ENCODE results near the gene MFSD1. TPM values are rescaled to one million over a fixed set of nuclear protein-coding genes. Genes with fewer than 3 reads are reported as not detected.

The MFSD1 gene
- polyA plus RNA-seq, 2 of the 4 experiments (the other 2 are of a cell fraction) = 41.5 to 53.2 TPM

DNA sequence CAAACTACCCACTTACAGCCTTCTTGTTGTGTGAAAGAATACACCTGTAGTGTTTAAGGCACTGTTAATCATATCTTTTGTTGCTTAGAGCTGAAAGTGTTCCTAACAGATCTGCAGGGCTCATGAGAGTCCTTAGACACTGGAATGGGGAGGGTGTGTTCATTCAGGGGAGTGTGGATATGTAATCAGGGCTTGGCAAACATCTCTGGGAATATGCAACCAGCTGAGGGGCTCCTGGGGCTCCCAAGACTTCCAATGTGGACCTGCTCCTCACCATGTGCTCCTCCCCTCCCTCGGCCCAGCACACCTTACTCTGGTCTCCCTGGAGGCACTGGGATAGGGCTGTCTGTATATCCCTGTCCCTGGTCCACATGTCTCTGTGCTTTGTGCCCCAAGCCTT, 30.3 kb upstream of the MFSD1 start:
- no peak overlapping the region for H3K4me2 ChIP-seq
- H3K4me1 ChIP-seq = peaks cover 82% of the 10 kb centered on the region
- ATAC-seq (no peak), FAIRE-seq (no peak), DNase-seq (ENCODE audit: low read depth in 1 of 2, low spot score in 1 of 2) (peak in 1 of 2 experiments; percentile 11)
- H3K4me3 ChIP-seq = no peak overlapping the region
- ChIA-PET POLR2A (interaction anchor here (0.7 kb wide), 1 partner anchor 1200 kb away, joined by 3 read pairs; no protein-coding TSS in a partner anchor), CTCF (interaction anchor here (0.6 to 2.1 kb wide), 6 partner anchors 12 to 166 kb away, joined by 3 to 9 read pairs (median 3); partner anchors contain the start of gene LXN)
- H3K9me3 ChIP-seq = no peaks in the 10 kb centered on the region
- 79% methylated on average over 1 of the region's 1 CpG for WGBS (ENCODE audit: missing lambda C conversion rate)
- peak overlapping the region; percentile 54 to 89; a peak in 5 of 6 replicates for H3K27ac ChIP-seq
- no peak for TF ChIP-seq POLR2A (IDR thresholded peaks at IDR 0.05; ENCODE audit: low read length)
- TF ChIP-seq, protein P1, sequence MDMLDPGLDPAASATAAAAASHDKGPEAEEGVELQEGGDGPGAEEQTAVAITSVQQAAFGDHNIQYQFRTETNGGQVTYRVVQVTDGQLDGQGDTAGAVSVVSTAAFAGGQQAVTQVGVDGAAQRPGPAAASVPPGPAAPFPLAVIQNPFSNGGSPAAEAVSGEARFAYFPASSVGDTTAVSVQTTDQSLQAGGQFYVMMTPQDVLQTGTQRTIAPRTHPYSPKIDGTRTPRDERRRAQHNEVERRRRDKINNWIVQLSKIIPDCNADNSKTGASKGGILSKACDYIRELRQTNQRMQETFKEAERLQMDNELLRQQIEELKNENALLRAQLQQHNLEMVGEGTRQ (IDR thresholded peaks at IDR 0.05) = no peak
- TF ChIP-seq ESRRA (IDR thresholded peaks at IDR 0.05; ENCODE audit: borderline replicate concordance, low read length) = no peak
- no peak for TF ChIP-seq FOSL2 (IDR thresholded peaks at IDR 0.05)
- no peak for TF ChIP-seq FOSL2 (CRISPR knock-in tag; IDR thresholded peaks at IDR 0.05)
- TF ChIP-seq CHD4 (IDR thresholded peaks at IDR 0.05; ENCODE audit: borderline replicate concordance) = no peak
- TF ChIP-seq HOXA7 (CRISPR knock-in tag; IDR thresholded peaks at IDR 0.05) = no peak
- TF ChIP-seq, protein P2, sequence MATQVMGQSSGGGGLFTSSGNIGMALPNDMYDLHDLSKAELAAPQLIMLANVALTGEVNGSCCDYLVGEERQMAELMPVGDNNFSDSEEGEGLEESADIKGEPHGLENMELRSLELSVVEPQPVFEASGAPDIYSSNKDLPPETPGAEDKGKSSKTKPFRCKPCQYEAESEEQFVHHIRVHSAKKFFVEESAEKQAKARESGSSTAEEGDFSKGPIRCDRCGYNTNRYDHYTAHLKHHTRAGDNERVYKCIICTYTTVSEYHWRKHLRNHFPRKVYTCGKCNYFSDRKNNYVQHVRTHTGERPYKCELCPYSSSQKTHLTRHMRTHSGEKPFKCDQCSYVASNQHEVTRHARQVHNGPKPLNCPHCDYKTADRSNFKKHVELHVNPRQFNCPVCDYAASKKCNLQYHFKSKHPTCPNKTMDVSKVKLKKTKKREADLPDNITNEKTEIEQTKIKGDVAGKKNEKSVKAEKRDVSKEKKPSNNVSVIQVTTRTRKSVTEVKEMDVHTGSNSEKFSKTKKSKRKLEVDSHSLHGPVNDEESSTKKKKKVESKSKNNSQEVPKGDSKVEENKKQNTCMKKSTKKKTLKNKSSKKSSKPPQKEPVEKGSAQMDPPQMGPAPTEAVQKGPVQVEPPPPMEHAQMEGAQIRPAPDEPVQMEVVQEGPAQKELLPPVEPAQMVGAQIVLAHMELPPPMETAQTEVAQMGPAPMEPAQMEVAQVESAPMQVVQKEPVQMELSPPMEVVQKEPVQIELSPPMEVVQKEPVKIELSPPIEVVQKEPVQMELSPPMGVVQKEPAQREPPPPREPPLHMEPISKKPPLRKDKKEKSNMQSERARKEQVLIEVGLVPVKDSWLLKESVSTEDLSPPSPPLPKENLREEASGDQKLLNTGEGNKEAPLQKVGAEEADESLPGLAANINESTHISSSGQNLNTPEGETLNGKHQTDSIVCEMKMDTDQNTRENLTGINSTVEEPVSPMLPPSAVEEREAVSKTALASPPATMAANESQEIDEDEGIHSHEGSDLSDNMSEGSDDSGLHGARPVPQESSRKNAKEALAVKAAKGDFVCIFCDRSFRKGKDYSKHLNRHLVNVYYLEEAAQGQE (IDR thresholded peaks at IDR 0.05) = no peak
- no peak for TF ChIP-seq KDM1A (IDR thresholded peaks at IDR 0.05; ENCODE audit: low read depth)
- TF ChIP-seq HES2 (IDR thresholded peaks at IDR 0.05) = no peak
- TF ChIP-seq CBX8 (IDR thresholded peaks at IDR 0.05) = no peak
- TF ChIP-seq MAZ (IDR thresholded peaks at IDR 0.05; ENCODE audit: borderline replicate concordance, low read depth, low read length) = no peak
- TF ChIP-seq FOXS1 (CRISPR knock-in tag; IDR thresholded peaks at IDR 0.05) = no peak
- no peak for TF ChIP-seq FOSB (CRISPR knock-in tag; IDR thresholded peaks at IDR 0.05)
- TF ChIP-seq E2F6 (IDR thresholded peaks at IDR 0.05; ENCODE audit: borderline replicate concordance, low read depth) = no peak
- TF ChIP-seq NFE2L2 (conservative IDR thresholded peaks at IDR 0.05; ENCODE audit: low read length) = no peak

DNA sequence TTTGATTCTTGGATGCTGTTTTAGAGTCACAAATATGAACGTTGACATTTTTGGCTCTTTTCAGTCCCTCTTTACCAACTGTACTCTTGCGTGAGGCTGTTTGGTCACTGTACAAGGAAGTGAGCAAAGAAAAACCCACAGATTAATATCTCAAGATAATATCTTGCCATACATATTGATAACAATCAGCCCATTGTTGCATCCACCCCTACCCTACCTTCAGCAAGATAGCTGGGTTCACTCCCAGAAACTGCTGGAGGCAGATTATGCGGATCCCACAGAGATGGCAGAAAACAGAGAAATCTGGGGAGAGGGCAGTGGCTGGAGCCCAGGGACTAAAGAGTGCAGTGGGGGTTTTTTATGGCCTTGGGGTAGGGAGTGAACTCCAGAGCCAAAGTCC, 29.9 kb upstream of the MFSD1 start:
- Histone ChIP-seq H3K4me1 (peaks cover 82% of the 10 kb centered on the region), H3K4me3 (no peak overlapping the region), H3K27ac (peak overlapping the region; percentile 54 to 89; a peak in 5 of 6 replicates), H3K9me3 (no peaks in the 10 kb centered on the region), H3K4me2 (no peak overlapping the region)
- no peak for DNase-seq (ENCODE audit: low read depth in 1 of 2, low spot score in 1 of 2)
- no peak for FAIRE-seq
- POLR2A ChIA-PET = no interaction called here
- no peak for ATAC-seq
- no peak for TF ChIP-seq RARB (CRISPR knock-in tag; IDR thresholded peaks at IDR 0.05)
- TF ChIP-seq MAFK (IDR thresholded peaks at IDR 0.05; ENCODE audit: partially characterized antibody) = no peak
- TF ChIP-seq POLR2A (IDR thresholded peaks at IDR 0.05; ENCODE audit: low read length) = no peak
- TF ChIP-seq RFX5 (IDR thresholded peaks at IDR 0.05) = no peak
- TF ChIP-seq NR3C1 (IDR thresholded peaks at IDR 0.05) = no peak
- TF ChIP-seq HOXA7 (CRISPR knock-in tag; IDR thresholded peaks at IDR 0.05) = no peak
- no peak for TF ChIP-seq HEYL (CRISPR knock-in tag; IDR thresholded peaks at IDR 0.05)
- no peak for TF ChIP-seq FOSL2 (IDR thresholded peaks at IDR 0.05)
- no peak for TF ChIP-seq FOSL2 (CRISPR knock-in tag; IDR thresholded peaks at IDR 0.05)
- TF ChIP-seq HDAC2 (IDR thresholded peaks at IDR 0.05) = no peak
- no peak for TF ChIP-seq ATOH8 (CRISPR knock-in tag; IDR thresholded peaks at IDR 0.05; ENCODE audit: low read depth)
- TF ChIP-seq ZNF302 (CRISPR knock-in tag; IDR thresholded peaks at IDR 0.05) = no peak
- no peak for TF ChIP-seq JUN (IDR thresholded peaks at IDR 0.05)
- no peak for TF ChIP-seq EP300 (IDR thresholded peaks at IDR 0.05)
- CTCF ChIA-PET = interaction anchor here (0.9 to 2.1 kb wide), 4 partner anchors 13 to 113 kb away, joined by 3 to 9 read pairs (median 4); partner anchors contain the start of gene LXN
- 77% methylated on average over 3 of the region's 3 CpGs for WGBS (ENCODE audit: missing lambda C conversion rate)

All from A549 (cell line).